HG02763 (cell line): Measurements from ENCODE around the gene SEL1L.
"Not testable (repeated sequence)": the region's sequence is repeated elsewhere in the genome, so short reads cannot be mapped to it uniquely, and the experiment has no call there.

Experiments
- ATAC-seq: cut with Tn5 transposase; IDR thresholded peaks from one replicate; pipeline ENCODE4 v1.9.1; 2021; ENCODE audit warnings: mild to moderate bottlenecking, moderate library complexity; ENCODE audit not compliant: unreplicated experiment

SEL1L gene

GRCh38 chr14:81474685-81475324 is 58.8 kb downstream of the SEL1L start:
- no peak for ATAC-seq

GRCh38 chr14:81474148-81474492 is 59.5 kb downstream of the SEL1L start:
- peak; percentile 63 for ATAC-seq

GRCh38 chr14:81473456-81474147 is 60.1 kb downstream of the SEL1L start:
- peak; percentile 28 for ATAC-seq

- ATAC-seq = no peak
Measured at GRCh38 chr14:81472096-81472800, 61.4 kb downstream of the SEL1L start.

GRCh38 chr14:81471062-81471461 is 62.6 kb downstream of the SEL1L start:
- ATAC-seq = no peak

- peak; percentile 19 for ATAC-seq
Measured at GRCh38 chr14:81470557-81470826, 63.2 kb downstream of the SEL1L start.

- no peak for ATAC-seq
Measured at GRCh38 chr14:81466854-81467253, 66.8 kb downstream of the SEL1L start.

GRCh38 chr14:81465507-81466228 is 68.0 kb downstream of the SEL1L start:
- ATAC-seq = no peak

- ATAC-seq = not testable (repeated sequence)
Measured at GRCh38 chr14:81465003-81465392, 68.7 kb downstream of the SEL1L start.

- peak; percentile 56 for ATAC-seq
Measured at GRCh38 chr14:81464253-81465002, 69.2 kb downstream of the SEL1L start.

- not testable (repeated sequence) for ATAC-seq
Measured at GRCh38 chr14:81462356-81462755, 71.3 kb downstream of the SEL1L start.

- no peak for ATAC-seq
Measured at GRCh38 chr14:81459912-81460311, 73.7 kb downstream of the SEL1L start.

- ATAC-seq = no peak
Measured at GRCh38 chr14:81458352-81458751, 75.3 kb downstream of the SEL1L start.

GRCh38 chr14:81455390-81455789 is 78.3 kb downstream of the SEL1L start:
- ATAC-seq = peak; percentile 25

GRCh38 chr14:81454572-81455218 is 79.0 kb downstream of the SEL1L start:
- ATAC-seq = peak; percentile 67

- no peak for ATAC-seq
Measured at GRCh38 chr14:81453166-81453766, 80.4 kb downstream of the SEL1L start.

- ATAC-seq = no peak
Measured at GRCh38 chr14:81452341-81453133, 81.1 kb downstream of the SEL1L start.

- ATAC-seq = no peak
Measured at GRCh38 chr14:81450976-81451375, 82.7 kb downstream of the SEL1L start.

- no peak for ATAC-seq
Measured at GRCh38 chr14:81450100-81450531, 83.5 kb downstream of the SEL1L start.
